CD4-positive, alpha-beta T cell treated with Interleukin-17A for 1 hour (primary cell): ENCODE measurements around the gene NEK5.
A peak's percentile ranks its signal among the peaks of the same experiment; 100 is the strongest.
"Not testable (repeated sequence)": the region's sequence is repeated elsewhere in the genome, so short reads cannot be mapped to it uniquely, and the experiment has no call there.

Experiments
- DNase-seq: peaks from one replicate; pipeline ENCODE4 v3.0.0-alpha.2; 2020

The NEK5 gene

DNA sequence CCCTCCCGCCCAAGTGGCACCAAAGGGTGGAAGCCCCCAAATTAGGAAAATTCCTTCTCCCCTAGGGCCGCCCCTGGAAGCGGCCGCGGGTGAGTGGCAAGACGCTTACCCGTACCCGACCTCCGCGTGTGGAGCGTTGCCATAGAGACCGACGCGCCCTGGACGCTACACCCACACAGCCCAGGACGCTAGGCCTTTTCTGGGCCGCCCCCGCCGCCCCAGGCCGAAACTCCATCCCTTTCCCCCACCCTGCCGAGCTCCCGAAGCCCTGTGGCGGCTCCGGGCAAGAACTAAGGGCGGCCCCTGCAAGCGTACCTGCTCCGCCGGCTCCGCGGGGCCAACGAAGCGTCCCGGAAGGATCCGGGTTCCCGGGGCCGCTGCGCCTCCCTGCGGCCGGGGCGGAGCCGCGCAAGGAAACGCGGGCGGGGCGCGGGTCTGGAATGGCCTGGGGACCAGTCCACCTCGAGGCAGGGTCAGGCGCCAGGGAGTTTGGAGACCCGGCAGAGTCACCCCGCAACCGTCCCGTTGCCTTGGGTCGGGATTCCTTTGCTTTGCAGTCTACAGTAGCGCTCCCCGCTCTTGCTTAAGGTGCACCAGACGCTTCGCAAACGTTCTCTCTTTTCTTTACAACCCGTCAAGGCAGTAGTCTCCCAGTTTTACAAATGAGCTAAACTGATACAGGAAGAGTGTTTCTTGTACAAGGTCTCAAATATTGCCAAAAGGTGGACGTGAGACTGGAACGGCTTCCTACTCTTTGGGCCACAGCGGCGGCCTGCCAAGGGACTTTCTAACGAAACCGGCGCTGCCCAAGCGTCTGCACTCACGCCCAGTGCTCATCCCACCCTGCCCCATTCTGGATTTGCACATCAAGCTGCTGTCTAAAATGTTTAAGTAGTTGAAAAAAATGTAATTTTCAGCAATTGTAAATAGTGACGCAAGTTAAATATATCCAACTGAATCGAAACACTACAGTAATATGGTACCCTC, at the start of gene NEK5:
NEK5 (minus strand) TSS at position 360 of the 987 bp plus-strand sequence. CDS start 1,591 bp downstream, outside the sequence.
- DNase-seq, result peak; percentile 47

- no peak for DNase-seq
Measured at GRCh38 chr13:52177276-52177675, 48.4 kb upstream of the NEK5 start.

DNA sequence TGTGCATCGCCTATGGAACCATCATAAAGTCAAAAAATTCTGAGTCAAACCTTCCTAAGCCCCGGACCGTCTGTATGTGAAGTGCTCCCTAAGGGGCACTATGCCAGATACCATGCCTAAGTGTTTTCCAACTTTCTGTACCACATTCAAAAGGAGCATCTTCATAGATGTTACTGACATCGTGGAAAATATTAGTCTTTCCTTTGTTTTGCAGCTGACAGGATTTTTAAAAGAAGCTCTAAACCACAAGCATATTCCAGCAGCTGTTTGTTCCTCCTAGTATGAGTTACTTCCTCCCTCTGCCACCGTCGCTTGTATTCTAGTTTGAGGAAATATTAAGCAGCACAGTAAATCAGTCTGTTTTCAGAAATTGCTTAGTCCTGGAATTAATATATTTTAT, 45.1 kb upstream of the NEK5 start:
- DNase-seq, result not testable (repeated sequence)

DNA sequence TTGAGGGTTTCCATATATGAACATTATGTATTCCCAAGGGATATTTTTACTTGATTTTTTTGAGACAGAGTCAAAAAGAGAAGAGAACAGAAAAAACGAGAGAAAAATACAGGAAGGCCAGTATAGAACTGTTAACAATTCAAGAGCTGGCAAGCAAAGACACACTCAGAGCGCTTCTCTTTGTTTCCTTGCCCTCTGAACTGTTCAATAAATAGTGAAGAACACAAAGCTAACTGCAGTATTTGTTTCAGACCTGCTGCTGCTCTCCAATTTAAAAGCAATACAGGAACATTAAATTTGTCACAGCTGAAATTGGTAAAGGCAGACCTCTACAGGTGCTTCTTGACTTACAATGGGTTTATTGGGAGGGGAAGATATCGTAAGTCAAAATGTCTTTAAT, 44.5 kb upstream of the NEK5 start:
- DNase-seq, result no peak

- DNase-seq, result not testable (repeated sequence)
Measured at GRCh38 chr13:52171686-52172085, 42.8 kb upstream of the NEK5 start.

- not testable (repeated sequence) for DNase-seq
Measured at GRCh38 chr13:52170828-52171391, 42.0 kb upstream of the NEK5 start.

- DNase-seq, result no peak
Measured at GRCh38 chr13:52169839-52170238, 41.0 kb upstream of the NEK5 start.

DNA sequence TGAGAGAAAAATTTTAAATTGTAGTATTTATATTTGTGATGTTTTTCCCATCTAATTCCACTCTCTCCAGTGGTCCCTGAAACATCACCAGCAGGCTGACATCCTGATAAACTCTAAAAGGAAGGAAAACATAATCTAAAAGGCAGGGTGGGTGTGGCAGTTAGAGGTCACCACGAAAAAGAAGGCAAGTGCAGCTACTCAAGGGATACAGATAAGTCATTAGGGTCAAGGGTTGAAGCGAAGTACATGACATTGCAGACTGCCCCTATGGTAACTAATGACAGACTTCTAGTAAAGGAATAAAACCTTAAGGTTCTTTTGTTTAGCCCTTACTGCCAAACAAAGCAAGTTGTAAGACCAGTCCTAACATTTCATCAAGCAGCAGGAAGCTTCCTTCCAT, 36.5 kb upstream of the NEK5 start:
- no peak for DNase-seq

GRCh38 chr13:52164989-52165388, 36.1 kb upstream of the NEK5 start:
- no peak for DNase-seq

- DNase-seq, result not testable (repeated sequence)
Measured at GRCh38 chr13:52163878-52164277, 35.0 kb upstream of the NEK5 start.

DNA sequence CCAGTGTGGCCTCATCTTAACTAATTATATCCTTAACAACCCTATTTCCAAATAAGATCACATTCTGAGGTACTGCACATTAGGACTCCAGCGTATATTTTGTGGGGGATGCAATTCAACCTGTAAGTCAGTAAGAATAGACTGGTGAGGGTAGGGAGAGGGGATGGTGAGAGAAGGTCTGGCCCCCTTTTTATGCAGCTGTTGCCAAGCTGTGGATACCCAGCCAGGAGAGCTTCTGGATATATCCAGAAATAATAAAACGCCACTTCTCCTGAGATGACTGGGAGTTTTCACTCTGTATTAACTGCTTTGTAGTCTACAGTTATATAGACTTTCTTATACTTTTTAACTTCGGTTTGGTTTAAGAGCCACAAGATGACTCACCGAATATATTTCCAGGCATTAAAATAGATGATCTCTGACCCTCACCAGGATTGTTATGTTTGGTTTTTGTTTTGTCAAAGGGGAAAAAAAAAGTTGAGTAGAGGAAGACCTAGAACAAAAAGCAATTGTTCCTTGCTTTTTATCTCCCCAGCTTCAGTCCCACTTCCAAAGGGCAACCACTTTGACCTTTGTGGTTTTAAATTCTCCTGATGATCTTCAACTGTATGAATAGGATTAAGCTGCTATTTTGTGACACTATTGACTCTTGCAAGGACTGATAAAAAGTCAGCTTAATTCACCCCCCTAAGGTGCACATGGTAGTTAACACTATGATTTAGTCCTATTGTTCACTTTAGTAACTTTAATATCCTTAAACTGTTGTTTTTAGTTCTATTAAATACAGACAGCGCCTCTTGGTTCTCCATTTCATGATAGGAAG, 33.6 kb upstream of the NEK5 start:
- no peak for DNase-seq

DNA sequence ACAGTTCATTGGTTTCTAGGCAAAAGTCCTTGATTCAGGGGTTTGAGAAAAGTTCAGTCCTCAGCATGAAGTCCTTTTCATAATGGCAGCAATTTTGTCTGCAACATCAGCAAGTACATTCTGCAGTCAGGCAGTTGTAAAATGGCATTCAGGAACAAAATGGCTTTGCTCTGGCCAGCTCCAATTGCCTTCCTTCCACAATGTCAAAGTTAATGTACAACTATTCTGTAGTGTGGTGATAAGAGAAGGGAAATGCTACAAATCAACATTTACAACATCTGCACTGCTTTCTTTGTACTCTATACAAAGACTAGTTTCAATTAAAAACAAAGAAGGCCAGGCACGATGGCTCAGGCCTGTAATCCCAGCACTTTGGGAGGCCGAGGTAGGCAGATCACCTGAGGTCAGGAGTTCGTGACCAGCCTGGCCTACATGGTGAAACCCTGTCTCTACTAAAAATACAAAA, 32.3 kb upstream of the NEK5 start:
- no peak for DNase-seq

DNA sequence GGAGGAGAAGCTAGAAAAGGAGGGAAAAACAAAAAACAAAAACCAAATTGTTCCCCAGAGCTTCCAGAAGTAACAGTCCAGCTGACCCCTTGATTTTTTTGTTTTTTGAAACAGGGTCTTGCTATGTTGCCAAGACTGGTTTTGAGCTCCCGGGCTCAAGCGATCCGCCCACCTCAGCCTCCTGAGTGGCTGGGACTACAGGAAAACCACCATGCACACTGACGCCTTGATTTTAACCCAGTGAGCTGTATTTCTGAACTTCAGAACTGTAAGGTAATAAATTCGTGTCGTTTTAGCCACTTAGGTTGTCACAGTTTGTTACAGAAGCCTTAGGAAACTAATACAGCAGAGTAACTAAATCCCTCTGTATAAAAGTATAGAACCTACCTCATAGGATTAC, 31.6 kb upstream of the NEK5 start:
- no peak for DNase-seq

DNA sequence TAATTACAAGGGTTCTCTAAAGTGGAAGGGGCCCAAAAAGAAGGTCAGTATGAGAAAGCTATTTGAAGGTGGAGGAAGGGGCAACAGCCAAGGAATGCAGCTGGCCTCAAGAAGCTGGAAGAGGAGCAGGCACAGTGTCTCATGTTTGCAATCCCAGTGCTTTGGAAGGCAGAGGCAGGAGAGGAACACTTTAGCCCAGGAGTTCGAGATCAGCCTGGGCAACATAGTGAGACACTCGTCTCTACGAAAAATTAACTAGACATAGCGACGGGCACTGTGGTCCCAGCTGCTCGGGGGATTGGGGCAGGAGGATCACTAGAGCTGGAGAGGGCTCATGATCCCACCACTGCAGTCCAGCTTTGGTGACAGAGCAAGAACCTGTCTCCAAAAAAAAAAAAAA, 31.2 kb upstream of the NEK5 start:
- no peak for DNase-seq

GRCh38 chr13:52159159-52159982, 30.5 kb upstream of the NEK5 start, which contains the start of gene NEK3:
NEK3 (minus strand) TSS chr13:52159597; CDS start chr13:52156191, 3,406 bp downstream.
- DNase-seq, result peak; percentile 52

- DNase-seq, result no peak
Measured at GRCh38 chr13:52158629-52159158, 29.8 kb upstream of the NEK5 start.

GRCh38 chr13:52156724-52157261, 27.9 kb upstream of the NEK5 start:
- no peak for DNase-seq

GRCh38 chr13:52155177-52155576, 26.3 kb upstream of the NEK5 start:
- no peak for DNase-seq

DNA sequence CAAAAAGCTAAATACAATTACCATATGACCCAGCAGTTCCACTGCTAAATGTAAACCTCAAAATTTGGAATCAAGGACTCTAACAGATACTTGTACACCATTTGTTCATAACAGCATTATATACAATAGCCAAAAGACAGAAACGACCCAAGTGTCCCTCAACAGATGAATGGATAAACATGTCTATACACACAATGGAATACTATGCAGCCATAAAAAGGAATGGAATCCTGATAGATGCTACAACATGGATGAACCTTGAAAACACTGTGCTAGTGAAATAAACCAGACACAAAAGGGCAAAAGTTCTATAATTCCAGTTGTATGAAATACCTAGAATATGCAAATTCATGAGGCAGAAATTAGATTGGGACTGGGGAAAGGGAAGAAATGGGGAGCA, 18.4 kb upstream of the NEK5 start:
- DNase-seq, result no peak

DNA sequence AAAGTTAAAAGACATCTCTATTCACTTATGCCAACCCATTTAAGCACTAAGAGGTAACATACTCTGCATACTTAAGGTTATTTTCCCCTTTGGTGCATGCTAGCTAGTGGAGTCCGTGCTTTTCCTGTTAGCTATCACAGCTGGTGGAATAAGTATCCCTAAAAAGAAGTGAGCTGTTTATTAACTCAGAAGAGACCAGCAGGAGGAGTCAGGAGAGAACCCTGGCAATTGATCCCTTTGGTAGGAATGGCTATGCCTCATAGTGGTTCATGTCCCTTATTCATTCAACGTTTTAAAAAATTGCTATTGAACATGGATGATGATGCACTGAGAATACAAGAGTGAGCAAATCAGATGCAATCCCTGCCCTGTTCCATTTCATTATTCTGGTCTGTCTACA, 12.4 kb upstream of the NEK5 start:
- no peak for DNase-seq

DNA sequence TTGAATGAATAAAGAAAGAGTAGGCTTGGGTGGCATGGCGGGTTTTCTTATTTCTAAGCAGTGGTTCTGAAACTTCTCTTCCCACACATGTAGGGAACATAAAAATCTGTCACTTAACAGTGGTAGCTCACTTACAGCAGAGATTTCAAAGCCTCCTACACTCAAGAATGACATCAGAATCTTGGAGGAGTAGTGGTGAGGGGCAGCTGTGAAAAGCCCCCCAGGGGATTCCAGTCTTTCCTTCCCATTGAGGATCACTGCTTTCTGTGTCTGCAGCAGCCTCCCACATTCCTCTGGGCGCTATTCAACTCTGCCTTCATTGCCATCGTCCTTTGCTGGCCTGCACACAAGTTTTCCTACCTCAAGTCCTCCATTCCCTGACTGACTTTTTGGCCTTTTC, 8.6 kb upstream of the NEK5 start:
- DNase-seq, result no peak

- DNase-seq, result no peak
Measured at GRCh38 chr13:52136763-52137162, 7.9 kb upstream of the NEK5 start.
